C4-2B (cell line): ENCODE data around the gene RASSF5.

Experiments
- ZFX ChIP-seq: fragments of 450-650 bp; IDR thresholded peaks from 2 replicates; pipeline ENCODE4 v1.6.1; 2017
- TF ChIP-seq, protein P1 (sequence below): fragments of 450-650 bp; conservative IDR thresholded peaks from 2 replicates; pipeline ENCODE4 v1.5.1; 2017; ENCODE audit warnings: mild to moderate bottlenecking

DNA sequence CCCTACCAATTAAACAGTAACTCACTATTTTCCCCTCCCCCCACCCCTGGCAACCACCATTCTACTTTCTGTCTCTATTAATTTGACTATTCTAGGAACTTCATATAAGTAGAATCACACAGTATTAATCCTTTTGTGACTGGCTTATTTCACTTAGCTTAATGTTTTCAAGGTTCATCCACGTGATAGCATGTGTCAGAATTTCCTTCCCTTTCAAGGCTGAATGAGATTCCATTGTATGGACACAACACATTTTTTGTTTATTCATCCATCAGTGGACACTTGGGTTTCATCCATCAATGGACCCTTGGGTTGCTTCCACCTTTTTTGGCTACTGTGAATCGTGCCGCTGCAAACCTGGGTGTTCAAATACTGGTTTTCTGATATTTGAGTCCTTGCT lies 63.2 kb downstream of the RASSF5 start:
- TF ChIP-seq, protein P1, sequence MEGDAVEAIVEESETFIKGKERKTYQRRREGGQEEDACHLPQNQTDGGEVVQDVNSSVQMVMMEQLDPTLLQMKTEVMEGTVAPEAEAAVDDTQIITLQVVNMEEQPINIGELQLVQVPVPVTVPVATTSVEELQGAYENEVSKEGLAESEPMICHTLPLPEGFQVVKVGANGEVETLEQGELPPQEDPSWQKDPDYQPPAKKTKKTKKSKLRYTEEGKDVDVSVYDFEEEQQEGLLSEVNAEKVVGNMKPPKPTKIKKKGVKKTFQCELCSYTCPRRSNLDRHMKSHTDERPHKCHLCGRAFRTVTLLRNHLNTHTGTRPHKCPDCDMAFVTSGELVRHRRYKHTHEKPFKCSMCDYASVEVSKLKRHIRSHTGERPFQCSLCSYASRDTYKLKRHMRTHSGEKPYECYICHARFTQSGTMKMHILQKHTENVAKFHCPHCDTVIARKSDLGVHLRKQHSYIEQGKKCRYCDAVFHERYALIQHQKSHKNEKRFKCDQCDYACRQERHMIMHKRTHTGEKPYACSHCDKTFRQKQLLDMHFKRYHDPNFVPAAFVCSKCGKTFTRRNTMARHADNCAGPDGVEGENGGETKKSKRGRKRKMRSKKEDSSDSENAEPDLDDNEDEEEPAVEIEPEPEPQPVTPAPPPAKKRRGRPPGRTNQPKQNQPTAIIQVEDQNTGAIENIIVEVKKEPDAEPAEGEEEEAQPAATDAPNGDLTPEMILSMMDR, result no peak
- no peak for TF ChIP-seq ZFX
